Tongue (tissue), 3 donors: ENCODE measurements around the gene ATOX1. TPM values are rescaled to one million over a fixed set of nuclear protein-coding genes. Genes with fewer than 3 reads are reported as not detected.
A peak's percentile ranks its signal among the peaks of the same experiment; 100 is the strongest.

Experiments used
- DNase-seq: peaks from one replicate; pipeline ENCODE4 v3.0.0-alpha.2; 2015
- small RNA-seq: library from RNA; depleted of rRNA; stranded (forward); fragments of <200 nt; gene quantifications from one replicate; pipeline ENCODE3, GENCODE V24; 2014; ENCODE audit warnings: low replicate concordance
- total RNA-seq: library from RNA; depleted of rRNA; stranded (reverse); fragments of >200 nt; gene quantifications from one replicate; pipeline ENCODE4 v1.2.3, GENCODE V29; 2014

ATOX1 gene
- total RNA-seq, 1 donor from 2014 or later = 48.9 TPM

GRCh38 chr5:151697452-151697851 is 61.0 kb downstream of the ATOX1 start:
- no peak for DNase-seq

GRCh38 chr5:151696470-151697061 is 61.9 kb downstream of the ATOX1 start:
- peak; percentile 95 for DNase-seq

- no peak for DNase-seq
Measured at GRCh38 chr5:151695464-151695863, 63.0 kb downstream of the ATOX1 start.

- DNase-seq = peak; percentile 59
Measured at GRCh38 chr5:151694035-151694485, 64.4 kb downstream of the ATOX1 start.

Small RNAs within 50 kb of the gene (small RNA-seq; reads per million reads assigned to genes)
- gene RN7SKP232 = not detected

Other genes starting within 250 kb of the ATOX1 start
- 25.0 TPM for gene FAT2, start 167.3 kb downstream of the ATOX1 start, total RNA-seq
- gene SPARC, start 71.7 kb downstream of the ATOX1 start, total RNA-seq = 1,607 TPM
- gene G3BP1, start 13.3 kb upstream of the ATOX1 start, total RNA-seq = 136 TPM
- not detected for gene GLRA1, start 166.2 kb upstream of the ATOX1 start, total RNA-seq